Activated CD4-positive, alpha-beta T cell treated with anti-CD3 and anti-CD28 coated beads, Interleukin-2, amount 10 ng/mL, durations not matched to agents 24 days and 14 days (primary cell): ENCODE measurements around the gene ESR1. TPM values are rescaled to one million over a fixed set of nuclear protein-coding genes. Genes with fewer than 3 reads are reported as not detected.
"Not testable (repeated sequence)": the region's sequence is repeated elsewhere in the genome, so short reads cannot be mapped to it uniquely, and the experiment has no call there.

Experiments used
- DNase-seq: peaks from one replicate; pipeline ENCODE4 v3.0.0; 2022
- H3K27ac Mint-ChIP-seq: one replicate; pipeline ENCODE4 v1.8.0; 2022; ENCODE audit warnings: mild to moderate bottlenecking, mixed read lengths
- H3K27me3 Mint-ChIP-seq: one replicate; pipeline ENCODE4 v1.8.0; 2022; ENCODE audit warnings: mixed read lengths
- H3K36me3 Mint-ChIP-seq: one replicate; pipeline ENCODE4 v1.8.0; 2022; ENCODE audit warnings: low read depth, mild to moderate bottlenecking, mixed read lengths
- H3K4me1 Mint-ChIP-seq: one replicate; pipeline ENCODE4 v1.8.0; 2021; ENCODE audit warnings: mixed read lengths
- H3K4me3 Mint-ChIP-seq: one replicate; pipeline ENCODE4 v1.8.0; 2022; ENCODE audit warnings: mild to moderate bottlenecking, moderate library complexity, mixed read lengths
- H3K9me3 Mint-ChIP-seq: one replicate; pipeline ENCODE4 v1.8.0; 2021; ENCODE audit warnings: mixed read lengths
- intact Hi-C: fragments of 100-400 bp; cut with micrococcal nuclease; formaldehyde crosslinking; loops from one replicate; pipeline ENCODE4 v1.15.1; 2023
- total RNA-seq: library from RNA; stranded (reverse); gene quantifications from 2 replicates; pipeline ENCODE4 v1.2.3, GENCODE V29; 2022

ESR1 gene
- total RNA-seq, 1 donor from 2014 or later = 0.35 TPM

GRCh38 chr6:151999194-151999593, 191.7 kb downstream of the ESR1 start:
- intact Hi-C loops = no loop called here
- Mint-ChIP-seq H3K36me3 (no peaks in the 10 kb centered on the region), H3K27ac (no peak overlapping the region), H3K4me1 (no peaks in the 10 kb centered on the region), H3K9me3 (no peaks in the 10 kb centered on the region), H3K4me3 (no peak overlapping the region), H3K27me3 (peaks cover 4% of the 10 kb centered on the region)
- DNase-seq = no peak

DNA sequence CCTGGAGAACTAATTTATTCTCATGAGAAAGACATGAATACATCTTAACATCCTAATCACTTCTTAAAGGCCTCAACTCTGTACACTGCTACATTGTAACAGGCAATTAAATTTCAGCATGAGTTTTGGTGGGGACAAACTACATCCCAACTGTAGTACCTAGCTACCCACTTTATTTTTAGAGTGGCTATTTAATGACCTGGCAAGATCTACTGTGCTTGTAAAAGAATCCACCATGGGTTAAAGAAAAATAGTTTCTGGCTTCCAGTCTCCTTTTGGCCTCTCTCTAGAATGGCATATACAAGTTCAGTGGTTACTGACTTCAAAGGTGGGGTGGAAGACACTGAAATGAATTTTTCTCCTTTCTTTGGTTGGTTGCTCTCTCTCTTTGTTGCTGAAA, 193.9 kb downstream of the ESR1 start:
- Mint-ChIP-seq H3K4me3 (no peak overlapping the region), H3K27ac (no peak overlapping the region), H3K36me3 (no peaks in the 10 kb centered on the region), H3K9me3 (no peaks in the 10 kb centered on the region), H3K4me1 (no peaks in the 10 kb centered on the region), H3K27me3 (peaks cover 5% of the 10 kb centered on the region)
- no peak for DNase-seq
- intact Hi-C loops = no loop called here

DNA sequence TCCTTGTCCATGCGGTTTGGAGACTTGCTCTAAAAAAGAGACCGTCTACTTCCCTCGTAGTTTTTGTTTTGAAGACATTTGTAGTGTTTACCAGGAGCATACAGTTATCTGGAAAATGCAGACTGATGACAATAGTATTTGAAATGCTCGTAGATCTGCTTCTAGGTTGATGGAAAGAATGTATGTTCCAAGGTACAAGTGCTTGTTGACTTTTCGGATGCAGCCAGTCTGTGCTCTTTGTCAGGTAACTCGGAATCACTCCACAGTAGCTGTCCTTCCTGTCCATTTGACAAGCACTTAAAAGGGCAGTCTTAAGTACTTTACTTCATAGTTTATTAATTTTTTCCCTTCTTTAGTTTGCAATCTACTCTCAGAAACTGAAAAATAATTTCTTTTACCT, 194.8 kb downstream of the ESR1 start:
- DNase-seq = no peak
- H3K4me1 Mint-ChIP-seq = no peaks in the 10 kb centered on the region
- H3K4me3 Mint-ChIP-seq = no peak overlapping the region
- intact Hi-C loops = no loop called here
- H3K27me3 Mint-ChIP-seq = peaks cover 5% of the 10 kb centered on the region
- H3K9me3 Mint-ChIP-seq = no peaks in the 10 kb centered on the region
- no peaks in the 10 kb centered on the region for H3K36me3 Mint-ChIP-seq
- H3K27ac Mint-ChIP-seq = no peak overlapping the region

GRCh38 chr6:152004036-152004566, 196.6 kb downstream of the ESR1 start:
- DNase-seq = no peak
- H3K4me3 Mint-ChIP-seq = no peak overlapping the region
- H3K9me3 Mint-ChIP-seq = no peaks in the 10 kb centered on the region
- no peaks in the 10 kb centered on the region for H3K36me3 Mint-ChIP-seq
- intact Hi-C loops = no loop called here
- H3K4me1 Mint-ChIP-seq = no peaks in the 10 kb centered on the region
- peaks cover 5% of the 10 kb centered on the region for H3K27me3 Mint-ChIP-seq
- H3K27ac Mint-ChIP-seq = no peak overlapping the region

DNA sequence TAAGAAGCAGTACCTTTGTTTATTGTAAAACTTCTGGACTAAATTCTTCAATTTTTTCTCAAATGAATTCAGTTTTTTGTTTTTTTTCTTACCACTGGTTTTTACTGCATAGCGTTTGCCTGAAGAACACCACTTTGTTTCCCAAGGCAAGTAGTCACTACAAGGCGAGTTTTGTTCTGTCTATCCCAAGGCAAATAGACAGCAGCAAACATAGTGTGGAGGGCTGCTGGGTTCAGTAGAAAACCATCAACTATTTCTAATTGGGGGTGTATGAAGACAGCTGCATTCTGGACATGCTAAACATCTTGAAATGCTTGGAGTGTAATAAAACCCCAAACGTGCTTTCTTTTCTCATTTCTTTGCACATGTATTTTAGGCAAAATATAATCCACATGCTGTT, 197.4 kb downstream of the ESR1 start:
- intact Hi-C loops = no loop called here
- no peak for DNase-seq
- Mint-ChIP-seq H3K27ac (no peak overlapping the region), H3K4me3 (no peak overlapping the region), H3K9me3 (no peaks in the 10 kb centered on the region), H3K27me3 (peaks cover 5% of the 10 kb centered on the region), H3K4me1 (no peaks in the 10 kb centered on the region), H3K36me3 (no peaks in the 10 kb centered on the region)

DNA sequence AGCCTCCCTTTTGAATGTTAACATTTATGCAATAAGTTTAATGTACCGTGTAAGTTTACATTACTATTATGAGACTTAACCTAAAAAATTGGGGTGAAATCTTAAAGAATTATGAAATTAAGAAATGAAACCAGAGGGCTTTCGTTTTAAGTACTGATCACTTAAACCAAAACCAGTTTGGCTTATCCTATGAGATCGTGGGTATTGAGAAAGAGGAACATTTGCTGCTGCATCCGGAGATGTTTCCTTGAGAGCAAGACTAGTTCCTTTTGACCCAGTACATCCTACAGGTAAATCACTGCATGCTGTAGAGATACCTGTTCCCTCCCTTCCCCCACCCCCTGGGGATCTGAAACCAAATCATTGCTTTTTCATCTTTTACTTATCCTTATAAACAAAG, 201.3 kb downstream of the ESR1 start:
- Mint-ChIP-seq H3K4me1 (no peaks in the 10 kb centered on the region), H3K4me3 (no peak overlapping the region), H3K27ac (no peak overlapping the region), H3K36me3 (no peaks in the 10 kb centered on the region), H3K27me3 (peaks cover 7% of the 10 kb centered on the region), H3K9me3 (no peaks in the 10 kb centered on the region)
- intact Hi-C loops = no loop called here
- DNase-seq = no peak

- H3K36me3 Mint-ChIP-seq = no peaks in the 10 kb centered on the region
- no peak for DNase-seq
- intact Hi-C loops = no loop called here
- H3K4me3 Mint-ChIP-seq = no peak overlapping the region
- H3K4me1 Mint-ChIP-seq = no peaks in the 10 kb centered on the region
- H3K27ac Mint-ChIP-seq = no peak overlapping the region
- peaks cover 7% of the 10 kb centered on the region for H3K27me3 Mint-ChIP-seq
- H3K9me3 Mint-ChIP-seq = peaks cover 4% of the 10 kb centered on the region
Measured at GRCh38 chr6:152012227-152012626, 204.7 kb downstream of the ESR1 start.

GRCh38 chr6:152018876-152019275, 211.4 kb downstream of the ESR1 start:
- Mint-ChIP-seq H3K4me1 (no peaks in the 10 kb centered on the region), H3K4me3 (no peak overlapping the region), H3K27ac (no peak overlapping the region), H3K36me3 (no peaks in the 10 kb centered on the region), H3K27me3 (peaks cover 3% of the 10 kb centered on the region), H3K9me3 (peaks cover 10% of the 10 kb centered on the region)
- intact Hi-C loops = no loop called here
- DNase-seq = no peak

DNA sequence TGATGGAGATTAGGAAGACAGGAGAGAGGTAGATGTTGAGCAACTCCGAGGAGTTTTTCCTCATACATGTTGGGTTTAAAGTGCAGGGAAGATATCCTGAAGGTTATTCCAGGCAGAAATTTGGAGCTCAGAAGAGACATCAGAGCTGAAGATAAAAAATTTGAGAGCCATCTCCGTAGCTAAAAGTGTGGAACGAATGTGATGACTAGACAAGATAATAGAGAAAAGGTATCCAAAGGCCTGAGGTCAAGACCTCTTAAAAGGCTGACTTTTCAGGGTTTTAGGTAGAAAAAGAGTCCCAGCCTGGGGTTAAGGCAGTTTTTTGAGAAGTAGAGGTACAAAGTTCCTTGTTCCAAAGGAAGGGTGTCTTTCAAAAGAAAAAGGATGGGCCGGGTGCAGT, 214.8 kb downstream of the ESR1 start:
- Mint-ChIP-seq H3K9me3 (peaks cover 6% of the 10 kb centered on the region), H3K27ac (no peak overlapping the region), H3K36me3 (no peaks in the 10 kb centered on the region), H3K4me3 (no peak overlapping the region), H3K27me3 (no peaks in the 10 kb centered on the region), H3K4me1 (no peaks in the 10 kb centered on the region)
- DNase-seq = no peak
- intact Hi-C loops = no loop called here

- DNase-seq = no peak
- intact Hi-C loops = no loop called here
- Mint-ChIP-seq H3K9me3 (peaks cover 6% of the 10 kb centered on the region), H3K4me3 (no peak overlapping the region), H3K27ac (no peak overlapping the region), H3K4me1 (no peaks in the 10 kb centered on the region), H3K36me3 (no peaks in the 10 kb centered on the region), H3K27me3 (no peaks in the 10 kb centered on the region)
Measured at GRCh38 chr6:152023613-152024012, 216.1 kb downstream of the ESR1 start.

GRCh38 chr6:152026291-152026690, 218.8 kb downstream of the ESR1 start:
- Mint-ChIP-seq H3K36me3 (no peaks in the 10 kb centered on the region), H3K4me3 (no peak overlapping the region), H3K27ac (no peak overlapping the region), H3K27me3 (no peaks in the 10 kb centered on the region), H3K4me1 (no peaks in the 10 kb centered on the region), H3K9me3 (peaks cover 10% of the 10 kb centered on the region)
- DNase-seq = no peak
- intact Hi-C loops = no loop called here

DNA sequence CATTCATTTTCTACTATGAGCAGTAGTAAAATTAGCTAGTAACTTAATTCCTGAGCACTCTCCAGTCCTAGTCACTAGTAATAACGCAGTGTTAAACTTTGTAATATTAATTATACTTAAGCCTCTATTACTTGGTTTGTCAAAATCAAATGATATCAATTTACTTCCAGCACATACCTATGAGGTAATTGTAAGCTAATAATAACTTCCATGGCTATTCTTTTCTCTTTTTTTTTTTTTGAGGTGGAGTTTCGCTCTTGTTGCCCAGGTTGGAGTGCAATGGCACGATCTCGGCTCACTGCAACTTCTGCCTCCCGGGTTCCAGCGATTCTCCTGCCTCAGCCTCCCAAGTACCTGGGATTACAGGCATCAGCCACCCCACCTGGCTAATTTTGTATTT, 219.3 kb downstream of the ESR1 start:
- intact Hi-C loops, H3K27me3 Mint-ChIP-seq, H3K9me3 Mint-ChIP-seq, H3K36me3 Mint-ChIP-seq, H3K4me3 Mint-ChIP-seq, H3K4me1 Mint-ChIP-seq, H3K27ac Mint-ChIP-seq, DNase-seq: not testable (repeated sequence)

DNA sequence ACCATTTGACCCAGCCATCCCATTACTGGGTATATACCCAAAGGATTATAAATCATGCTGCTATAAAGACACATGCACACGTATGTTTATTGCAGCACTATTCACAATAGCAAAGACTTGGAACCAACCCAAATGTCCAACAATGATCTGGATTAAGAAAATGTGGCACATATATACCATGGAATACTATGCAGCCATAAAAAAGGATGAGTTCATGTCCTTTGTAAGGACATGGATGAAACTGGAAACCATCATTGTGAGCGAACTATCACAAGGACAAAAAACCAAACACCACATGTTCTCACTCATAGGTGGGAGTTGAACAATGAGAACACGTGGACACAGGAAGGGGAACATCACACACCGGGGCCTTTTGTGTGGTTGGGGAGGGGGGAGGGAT, 226.3 kb downstream of the ESR1 start:
- DNase-seq, intact Hi-C loops, H3K27me3 Mint-ChIP-seq, H3K4me1 Mint-ChIP-seq, H3K4me3 Mint-ChIP-seq, H3K27ac Mint-ChIP-seq, H3K9me3 Mint-ChIP-seq, H3K36me3 Mint-ChIP-seq: not testable (repeated sequence)

- DNase-seq = no peak
- intact Hi-C loops = no loop called here
- Mint-ChIP-seq H3K4me3 (no peak overlapping the region), H3K9me3 (peaks cover 9% of the 10 kb centered on the region), H3K27ac (no peak overlapping the region), H3K27me3 (no peaks in the 10 kb centered on the region), H3K4me1 (no peaks in the 10 kb centered on the region), H3K36me3 (no peaks in the 10 kb centered on the region)
Measured at GRCh38 chr6:152034631-152035030, 227.1 kb downstream of the ESR1 start.

GRCh38 chr6:152046118-152046517, 238.6 kb downstream of the ESR1 start:
- Mint-ChIP-seq H3K27me3 (peaks cover 5% of the 10 kb centered on the region), H3K4me1 (no peaks in the 10 kb centered on the region), H3K36me3 (no peaks in the 10 kb centered on the region), H3K4me3 (no peak overlapping the region), H3K27ac (no peak overlapping the region), H3K9me3 (no peaks in the 10 kb centered on the region)
- intact Hi-C loops = no loop called here
- no peak for DNase-seq
